ENCODE results near the gene PTPRT. TPM values are rescaled to one million over a fixed set of nuclear protein-coding genes. Genes with fewer than 3 reads are reported as not detected.

PTPRT gene
- total RNA-seq, 1 experiment from 2014 or later: not detected

GRCh38 chr20:43037605-43038309, 151.9 kb downstream of the PTPRT start:
- intact Hi-C loops (cut with micrococcal nuclease): no loop called here
- H3K9me2 ChIP-seq (ENCODE audit: insufficient read depth): no peaks in the 10 kb centered on the region
- no TSS peak for BruUV-seq (replicated peaks)
- peaks cover 0 to 21% of the 10 kb centered on the region in 2 experiments; a peak in 2 of 4 replicates for H3K9me3 ChIP-seq (ENCODE audit: control insufficient read depth in 1 of 2, insufficient read depth in 1 of 2, low read depth in 1 of 2, low read length in 2 of 2)
- H3K79me2 ChIP-seq (ENCODE audit: insufficient read depth, low read length): no peaks in the 10 kb centered on the region
- no peak overlapping the region for H3K4me2 ChIP-seq (ENCODE audit: low read length)
- H3K4me3 ChIP-seq (replicated peaks in 1 of 2; ENCODE audit: low read depth in 1 of 2, low read length in 2 of 2): no peak overlapping the region
- ATAC-seq (no peak), DNase-seq (ENCODE audit: low read depth, low spot score) (no peak)
- no peak overlapping the region for H3K27ac ChIP-seq (ENCODE audit: low read depth, low read length)
- H3K36me3 ChIP-seq (ENCODE audit: control insufficient read depth in 1 of 2, insufficient read depth in 2 of 2, low read length in 2 of 2): no peaks in the 10 kb centered on the region
- ChIA-PET CTCF (no interaction called here), RAD21 (ENCODE audit: low non-redundant PET in 1 of 2, low total read pairs in 2 of 2, uncharacterized antibody in 2 of 2, unreplicated experiment in 2 of 2) (no interaction called here), POLR2A (no interaction called here)
- no peaks in the 10 kb centered on the region for H4K20me1 ChIP-seq (ENCODE audit: insufficient read depth)
- H3K9ac ChIP-seq (ENCODE audit: low read length): no peak overlapping the region
- no peaks in the 10 kb centered on the region for H3K4me1 ChIP-seq (ENCODE audit: control insufficient read depth in 1 of 2, insufficient read depth in 2 of 2, low read length in 2 of 2)
- TF ChIP-seq EZH2phosphoT487 (IDR thresholded peaks at IDR 0.05; ENCODE audit: borderline replicate concordance): no peak
- H2AFZ ChIP-seq (ENCODE audit: low read depth, low read length, poor library complexity, severe bottlenecking): no peak overlapping the region
- H3K27me3 ChIP-seq (ENCODE audit: insufficient read depth, low read length): no peaks in the 10 kb centered on the region

DNA sequence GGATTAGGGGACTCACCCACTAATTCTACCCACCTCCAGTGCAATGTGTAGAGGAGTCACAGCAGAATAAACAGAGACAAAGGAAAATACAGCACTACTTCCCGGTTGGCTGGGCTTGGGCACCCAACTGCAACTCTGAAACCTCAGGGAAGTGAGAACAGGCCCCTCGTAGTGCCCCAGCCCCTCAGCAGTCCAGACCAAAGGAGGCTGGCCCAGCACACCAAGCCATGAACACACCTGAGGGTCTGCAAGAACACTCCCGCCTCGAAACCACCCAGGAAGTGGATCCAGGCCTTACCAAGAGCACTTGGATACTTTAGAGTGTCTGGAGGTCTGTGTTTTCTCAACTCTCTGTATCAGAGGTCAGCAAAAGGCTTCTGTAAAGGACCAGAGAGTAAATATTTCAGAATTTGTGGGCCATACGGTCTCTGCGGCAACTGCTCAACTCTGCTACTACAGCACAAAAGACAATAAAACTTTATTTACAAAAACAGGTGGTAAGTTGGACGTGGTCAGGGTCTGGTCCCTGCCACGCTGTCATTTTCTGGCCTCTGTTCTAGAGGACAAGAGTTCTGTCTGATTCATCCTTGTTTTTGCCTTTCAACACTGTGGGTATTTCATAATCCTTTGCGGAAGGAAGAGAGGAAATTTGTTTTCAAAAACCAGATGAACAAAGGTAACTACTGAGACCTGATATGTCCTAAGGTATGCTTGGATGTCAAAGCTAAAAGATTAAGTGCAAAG, 154.6 kb downstream of the PTPRT start:
- H3K9me3 ChIP-seq (ENCODE audit: control insufficient read depth in 1 of 2, insufficient read depth in 1 of 2, low read depth in 1 of 2, low read length in 2 of 2): peaks cover 7 to 17% of the 10 kb centered on the region in 2 experiments; a peak in 2 of 4 replicates
- ATAC-seq: no peak

More for the DNA sequence above, 154.6 kb downstream of the PTPRT start:
- intact Hi-C loops (cut with micrococcal nuclease): no loop called here
- H3K4me1 ChIP-seq (ENCODE audit: control insufficient read depth in 1 of 2, insufficient read depth in 2 of 2, low read length in 2 of 2): no peaks in the 10 kb centered on the region
- H3K79me2 ChIP-seq (ENCODE audit: insufficient read depth, low read length): no peaks in the 10 kb centered on the region
- no peaks in the 10 kb centered on the region for H3K36me3 ChIP-seq (ENCODE audit: control insufficient read depth in 1 of 2, insufficient read depth in 2 of 2, low read length in 2 of 2)
- H4K20me1 ChIP-seq (ENCODE audit: insufficient read depth): no peaks in the 10 kb centered on the region
- no peak overlapping the region for H3K4me2 ChIP-seq (ENCODE audit: low read length)
- no peak overlapping the region for H2AFZ ChIP-seq (ENCODE audit: low read depth, low read length, poor library complexity, severe bottlenecking)
- TF ChIP-seq ZFX (IDR thresholded peaks at IDR 0.05): no peak
- TF ChIP-seq SRF (IDR thresholded peaks at IDR 0.05; ENCODE audit: low read depth): no peak
- TF ChIP-seq FOSL1 (IDR thresholded peaks at IDR 0.05; ENCODE audit: low read depth): no peak
- no peak for TF ChIP-seq EZH2 (IDR thresholded peaks at IDR 0.05)
- no peak for TF ChIP-seq POLR2AphosphoS5 (IDR thresholded peaks at IDR 0.05; ENCODE audit: low read depth, low read length)
- no peak for TF ChIP-seq ELF1 (IDR thresholded peaks at IDR 0.05; ENCODE audit: borderline replicate concordance, low read depth)
- no peak for TF ChIP-seq CEBPB (IDR thresholded peaks at IDR 0.05; ENCODE audit: low read depth)
- TF ChIP-seq, protein P1, sequence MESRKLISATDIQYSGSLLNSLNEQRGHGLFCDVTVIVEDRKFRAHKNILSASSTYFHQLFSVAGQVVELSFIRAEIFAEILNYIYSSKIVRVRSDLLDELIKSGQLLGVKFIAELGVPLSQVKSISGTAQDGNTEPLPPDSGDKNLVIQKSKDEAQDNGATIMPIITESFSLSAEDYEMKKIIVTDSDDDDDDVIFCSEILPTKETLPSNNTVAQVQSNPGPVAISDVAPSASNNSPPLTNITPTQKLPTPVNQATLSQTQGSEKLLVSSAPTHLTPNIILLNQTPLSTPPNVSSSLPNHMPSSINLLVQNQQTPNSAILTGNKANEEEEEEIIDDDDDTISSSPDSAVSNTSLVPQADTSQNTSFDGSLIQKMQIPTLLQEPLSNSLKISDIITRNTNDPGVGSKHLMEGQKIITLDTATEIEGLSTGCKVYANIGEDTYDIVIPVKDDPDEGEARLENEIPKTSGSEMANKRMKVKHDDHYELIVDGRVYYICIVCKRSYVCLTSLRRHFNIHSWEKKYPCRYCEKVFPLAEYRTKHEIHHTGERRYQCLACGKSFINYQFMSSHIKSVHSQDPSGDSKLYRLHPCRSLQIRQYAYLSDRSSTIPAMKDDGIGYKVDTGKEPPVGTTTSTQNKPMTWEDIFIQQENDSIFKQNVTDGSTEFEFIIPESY (IDR thresholded peaks at IDR 0.05; ENCODE audit: extremely low read depth, insufficient replicate concordance, low read length): no peak
- no peak for TF ChIP-seq EZH2phosphoT487 (IDR thresholded peaks at IDR 0.05; ENCODE audit: borderline replicate concordance)
- BruUV-seq (replicated peaks): no TSS peak
- no peaks in the 10 kb centered on the region for H3K9me2 ChIP-seq (ENCODE audit: insufficient read depth)
- no peaks in the 10 kb centered on the region for H3K27me3 ChIP-seq (ENCODE audit: insufficient read depth, low read length)
- no peak overlapping the region for H3K27ac ChIP-seq (ENCODE audit: low read depth, low read length)
- H3K4me3 ChIP-seq (replicated peaks in 1 of 2; ENCODE audit: low read depth in 1 of 2, low read length in 2 of 2): no peak overlapping the region
- CTCF ChIA-PET: no interaction called here
- POLR2A ChIA-PET: no interaction called here
- no peak overlapping the region for H3K9ac ChIP-seq (ENCODE audit: low read length)
- RAD21 ChIA-PET (ENCODE audit: low non-redundant PET in 1 of 2, low total read pairs in 2 of 2, uncharacterized antibody in 2 of 2, unreplicated experiment in 2 of 2): no interaction called here
- DNase-seq (ENCODE audit: low read depth, low spot score): no peak

All from HCT116 (cell line).